ENCODE results near the gene LEO1.

The LEO1 gene

DNA sequence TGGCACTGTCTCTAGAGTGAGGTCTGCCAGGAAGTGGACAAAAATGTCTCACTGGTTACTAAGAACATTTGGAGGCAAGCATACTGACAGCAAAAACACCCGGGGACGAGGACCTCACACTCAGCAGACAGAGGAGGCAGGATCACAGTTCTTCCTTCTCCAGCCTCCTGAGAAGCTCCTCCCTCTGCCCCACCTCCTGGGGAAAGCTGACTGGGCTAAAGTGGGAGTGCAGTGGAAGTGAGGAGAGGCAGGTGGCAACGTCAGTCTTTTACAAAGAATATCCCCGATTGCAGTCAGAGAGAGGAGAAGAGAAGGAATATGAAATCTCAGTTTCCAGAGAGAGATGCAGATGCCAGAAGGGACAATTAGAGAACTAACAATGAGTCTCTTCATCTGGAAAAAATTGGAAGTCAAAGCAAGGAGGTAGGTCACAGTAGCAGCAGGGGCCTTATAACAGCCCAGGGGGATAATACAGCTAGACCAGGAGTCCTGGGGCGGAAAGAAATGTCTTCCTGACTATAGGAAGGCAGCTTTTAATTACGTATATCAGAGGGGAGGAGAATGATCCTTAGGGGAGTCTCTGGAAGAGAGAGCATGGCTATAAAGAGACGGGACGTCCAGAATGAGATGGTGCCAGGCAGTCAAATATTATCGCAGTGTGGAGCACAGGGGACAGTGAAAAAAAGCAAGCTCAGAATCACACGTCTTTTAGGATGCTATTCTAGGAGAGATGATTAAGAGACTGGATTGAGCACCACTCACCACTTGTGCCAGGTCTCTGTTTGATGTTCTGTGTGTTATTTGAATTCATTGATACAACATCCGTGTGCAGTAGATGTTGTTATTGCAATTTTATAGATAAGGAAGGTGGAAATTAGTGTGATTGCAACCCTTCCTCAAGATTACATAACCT, 47.2 kb downstream of the LEO1 start:
- no peak for DNase-seq

DNA sequence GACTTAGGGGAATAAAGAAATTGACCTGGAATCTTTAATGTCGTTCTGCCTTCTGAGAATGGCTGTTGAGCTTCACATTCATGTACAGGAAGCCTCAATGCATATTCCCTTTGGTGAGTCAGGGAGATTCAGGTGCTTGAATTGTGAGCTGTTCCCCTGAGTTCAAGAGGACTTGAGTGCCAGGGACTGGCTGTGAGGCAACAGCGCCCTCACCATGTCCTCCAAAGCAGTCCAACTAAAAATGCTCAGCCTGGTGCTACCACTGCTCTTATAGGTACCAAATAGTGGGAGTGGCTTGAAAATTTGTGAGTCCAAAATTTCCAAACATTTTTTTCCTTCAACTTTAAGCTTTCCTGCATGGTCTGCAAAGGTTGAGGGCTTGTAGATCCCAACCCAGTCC, 54.1 kb downstream of the LEO1 start:
- DNase-seq, result no peak

DNA sequence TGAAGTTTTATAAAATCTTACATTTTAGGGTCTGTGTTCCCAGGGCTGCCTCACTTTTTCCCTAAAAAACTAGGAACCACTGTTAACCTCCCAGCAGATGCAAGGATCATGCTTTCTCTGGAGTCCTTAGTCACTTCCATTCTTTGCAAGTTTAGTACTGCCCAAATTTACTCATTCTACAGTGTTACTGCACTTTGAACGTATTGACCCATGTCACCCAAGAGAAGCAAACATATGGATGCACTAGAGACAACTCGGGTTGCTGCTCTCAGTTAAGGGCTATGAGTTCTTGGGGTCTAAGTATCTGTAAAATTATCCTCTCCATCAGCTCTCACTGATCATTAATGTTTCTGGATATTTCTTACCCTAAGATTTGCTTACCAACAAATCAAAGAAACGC, 59.0 kb downstream of the LEO1 start:
- DNase-seq, result no peak

DNA sequence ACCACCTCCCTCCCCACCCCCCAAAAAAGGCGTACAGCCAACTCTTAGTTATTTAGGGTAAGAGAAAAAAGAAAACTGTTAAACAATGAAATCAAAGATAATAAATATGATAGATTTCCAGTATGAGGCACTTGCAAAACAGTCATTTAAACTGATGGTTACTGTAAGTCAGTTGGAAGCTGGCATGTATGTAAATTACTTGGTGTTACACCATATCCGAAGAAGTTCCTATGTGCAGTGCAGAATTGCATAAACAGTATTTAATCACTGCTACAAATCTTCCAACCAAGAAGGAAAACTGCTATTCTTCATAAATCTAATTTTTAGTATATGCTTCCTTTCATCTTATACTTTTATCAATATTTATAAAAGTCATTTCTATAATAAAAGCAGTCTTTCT, 62.0 kb downstream of the LEO1 start:
- no peak for DNase-seq

DNA sequence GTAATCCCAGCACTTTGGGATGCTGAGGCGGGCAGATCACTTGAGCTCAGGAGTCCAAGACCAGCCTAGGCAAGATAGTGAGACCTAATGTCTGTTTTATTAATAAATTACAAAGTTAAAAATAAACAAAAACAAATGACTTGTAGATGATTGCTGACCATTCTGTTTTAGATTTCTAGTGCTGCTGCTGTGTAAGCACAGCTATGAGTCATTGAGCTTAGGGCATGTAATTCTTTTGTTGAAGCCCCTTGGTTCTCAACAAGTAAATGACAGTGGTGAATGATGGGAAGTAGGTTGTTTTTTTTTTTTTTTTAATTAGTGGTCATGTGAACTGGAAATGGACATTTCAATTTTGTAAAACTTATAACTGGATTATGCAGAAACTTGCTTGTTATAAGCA, 63.3 kb downstream of the LEO1 start:
- no peak for DNase-seq

DNA sequence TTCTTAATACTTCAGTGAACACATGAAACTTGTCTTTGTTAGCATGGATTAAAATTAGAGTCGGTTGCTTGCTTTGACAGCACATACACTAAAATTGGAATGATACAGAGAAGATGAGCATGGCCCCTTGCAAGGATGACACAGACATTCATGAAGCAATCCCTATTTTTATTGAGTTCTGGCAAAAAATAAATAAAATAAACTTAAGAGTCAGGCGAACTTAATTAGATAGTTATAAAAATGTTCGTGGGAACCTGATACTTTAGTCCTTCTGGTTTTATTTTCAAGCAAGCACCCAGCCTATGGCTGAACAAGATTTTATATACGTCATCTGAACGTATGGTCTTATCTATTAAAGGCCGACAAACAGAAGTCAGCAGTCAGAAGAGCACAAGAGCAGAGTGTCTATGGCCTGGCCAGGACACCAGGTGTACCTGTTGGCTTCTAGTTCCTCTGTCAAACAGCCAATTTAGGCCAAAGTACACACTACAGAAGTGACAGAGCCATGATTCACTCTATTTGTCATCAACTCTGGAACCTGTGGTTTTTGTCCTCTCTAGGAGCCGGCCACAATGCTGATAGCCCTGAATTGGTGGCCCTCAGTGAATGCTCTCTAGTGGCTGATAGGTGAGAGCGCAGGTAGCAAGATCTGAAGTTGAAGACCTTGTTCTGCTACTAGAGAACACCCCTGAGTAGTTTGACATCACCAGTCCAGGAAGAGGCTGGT, 64.3 kb downstream of the LEO1 start:
- no peak for DNase-seq

DNA sequence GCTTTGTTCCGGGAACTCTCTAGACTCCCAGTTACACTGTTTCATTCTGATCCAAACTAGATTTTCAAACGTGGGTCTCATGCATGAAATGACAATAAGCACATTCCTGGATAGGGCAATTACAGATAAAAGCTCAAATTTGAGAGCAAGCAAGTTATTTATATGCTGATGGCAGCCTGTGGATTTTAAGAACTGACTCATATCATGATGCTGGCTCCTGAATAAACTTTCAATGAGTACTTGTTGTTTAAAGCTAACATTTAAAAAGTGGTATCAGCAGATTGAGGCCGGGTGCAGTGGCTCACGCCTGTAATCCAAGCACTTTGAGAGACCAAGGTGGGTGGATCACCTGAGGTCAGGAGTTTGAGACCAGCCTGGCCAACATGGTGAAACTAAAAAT, 66.6 kb downstream of the LEO1 start:
- DNase-seq, result no peak

DNA sequence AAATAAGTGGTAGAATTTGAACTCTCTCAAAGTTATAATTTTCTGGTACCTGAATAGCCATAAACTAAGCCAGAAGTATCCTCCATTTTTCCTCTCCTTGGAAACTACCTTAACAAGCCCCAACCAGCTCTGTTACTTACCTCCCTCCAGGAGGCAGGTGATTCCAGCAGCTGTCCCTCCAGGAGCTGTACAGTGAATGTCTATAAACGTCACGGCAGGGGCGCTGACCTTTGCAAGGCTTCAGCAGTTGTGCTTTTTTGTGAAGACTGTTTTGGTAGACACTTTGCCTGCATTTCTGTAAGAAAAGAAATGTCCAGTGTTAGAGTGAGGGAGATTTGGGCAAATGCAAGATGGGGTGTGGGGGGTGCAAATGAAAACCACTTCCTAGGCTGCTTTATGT, 67.2 kb downstream of the LEO1 start:
- DNase-seq, result no peak

DNA sequence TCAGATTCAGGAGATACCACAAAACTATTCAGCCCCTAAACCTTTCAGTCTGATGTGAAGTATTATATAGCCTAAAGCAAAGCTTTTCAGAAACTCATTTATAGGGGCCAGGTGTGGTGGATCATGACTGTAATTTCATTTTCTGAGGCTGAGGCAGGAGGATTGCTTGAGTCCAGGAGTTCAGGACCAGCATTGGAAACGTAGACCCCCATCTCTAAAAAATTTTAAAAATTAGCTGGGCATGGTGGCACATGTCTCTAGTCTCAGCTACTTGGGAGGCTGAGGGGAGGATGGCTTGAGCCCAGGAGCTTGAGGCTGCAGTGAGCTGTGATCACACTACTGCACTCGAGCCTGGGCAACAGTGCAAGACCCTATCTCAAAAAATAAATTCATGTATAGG, 82.1 kb downstream of the LEO1 start:
- no peak for DNase-seq

DNA sequence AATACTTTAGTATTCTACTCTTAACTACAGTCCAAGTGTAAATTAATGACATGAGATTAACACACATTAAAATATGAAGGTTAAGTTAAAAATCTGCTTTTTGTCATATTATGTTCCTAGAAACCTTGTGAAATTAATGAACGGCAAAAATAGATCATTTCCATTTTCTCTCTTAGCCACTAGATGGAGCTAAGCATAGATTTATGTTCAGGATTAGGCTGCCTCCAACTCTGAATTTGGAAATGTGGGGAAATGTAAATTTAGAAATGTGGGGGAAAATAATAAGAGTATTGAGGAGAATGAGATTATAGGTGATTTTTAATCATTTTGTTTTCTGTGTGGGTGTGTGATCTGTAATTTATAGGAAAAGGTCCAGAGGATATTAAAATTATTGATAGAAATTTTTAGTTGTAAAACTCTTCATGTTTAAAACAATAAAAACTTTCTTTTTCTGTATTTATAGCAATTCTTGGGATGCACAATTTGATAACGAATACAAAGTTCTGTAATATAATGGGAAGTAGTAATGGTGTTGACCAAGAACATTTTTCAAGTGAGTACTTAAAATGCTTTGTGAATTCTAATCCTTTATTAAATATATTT, 82.9 kb downstream of the LEO1 start:
- DNase-seq, result peak; percentile 53

All from suppressor macrophage treated with lipopolysaccharide for 4 hours (primary cell).